ENCODE results near the gene PLD4.

Gene PLD4

GRCh38 chr14:104956290-104956890 is 31.7 kb downstream of the PLD4 start:
- FAIRE-seq (no peak), DNase-seq (ENCODE audit: insufficient read length, low spot score) (no peak)
- no peak for TF ChIP-seq POLR2A (IDR thresholded peaks at IDR 0.05; ENCODE audit: low read depth, low read length)

GRCh38 chr14:104957146-104958113 is 32.8 kb downstream of the PLD4 start:
- DNase-seq (ENCODE audit: insufficient read length, low spot score): no peak
- TF ChIP-seq POLR2A (IDR thresholded peaks at IDR 0.05; ENCODE audit: low read depth, low read length): no peak
- FAIRE-seq: no peak

- TF ChIP-seq POLR2A (IDR thresholded peaks at IDR 0.05; ENCODE audit: low read depth, low read length): no peak
- DNase-seq (ENCODE audit: insufficient read length, low spot score) (no peak), FAIRE-seq (no peak)
Measured at GRCh38 chr14:104964546-104964945, 39.9 kb downstream of the PLD4 start.

- TF ChIP-seq POLR2A (IDR thresholded peaks at IDR 0.05; ENCODE audit: low read depth, low read length): no peak
- DNase-seq (ENCODE audit: insufficient read length, low spot score) (no peak), FAIRE-seq (no peak)
Measured at GRCh38 chr14:104965561-104966231, 41.0 kb downstream of the PLD4 start.

GRCh38 chr14:104966261-104966865 is 41.7 kb downstream of the PLD4 start:
- FAIRE-seq (no peak), DNase-seq (ENCODE audit: insufficient read length, low spot score) (no peak)
- no peak for TF ChIP-seq POLR2A (IDR thresholded peaks at IDR 0.05; ENCODE audit: low read depth, low read length)

- DNase-seq (ENCODE audit: insufficient read length, low spot score) (no peak), FAIRE-seq (no peak)
- TF ChIP-seq POLR2A (IDR thresholded peaks at IDR 0.05; ENCODE audit: low read depth, low read length): no peak
Measured at GRCh38 chr14:104966981-104967385, 42.3 kb downstream of the PLD4 start.

GRCh38 chr14:104967386-104968152 is 42.9 kb downstream of the PLD4 start:
- FAIRE-seq (no peak), DNase-seq (ENCODE audit: insufficient read length, low spot score) (no peak)
- TF ChIP-seq POLR2A (IDR thresholded peaks at IDR 0.05; ENCODE audit: low read depth, low read length): no peak

GRCh38 chr14:104968153-104968527 is 43.5 kb downstream of the PLD4 start:
- FAIRE-seq (no peak), DNase-seq (ENCODE audit: insufficient read length, low spot score) (no peak)
- no peak for TF ChIP-seq POLR2A (IDR thresholded peaks at IDR 0.05; ENCODE audit: low read depth, low read length)

- no peak for FAIRE-seq
- no peak for TF ChIP-seq POLR2A (IDR thresholded peaks at IDR 0.05; ENCODE audit: low read depth, low read length)
- DNase-seq (ENCODE audit: insufficient read length, low spot score): no peak
Measured at GRCh38 chr14:104968541-104969401, 44.1 kb downstream of the PLD4 start.

GRCh38 chr14:104969741-104970230 is 45.1 kb downstream of the PLD4 start:
- FAIRE-seq (no peak), DNase-seq (ENCODE audit: insufficient read length, low spot score) (no peak)
- no peak for TF ChIP-seq POLR2A (IDR thresholded peaks at IDR 0.05; ENCODE audit: low read depth, low read length)

GRCh38 chr14:104970231-104971068 is 45.8 kb downstream of the PLD4 start:
- FAIRE-seq (peak; percentile 91), DNase-seq (ENCODE audit: insufficient read length, low spot score) (peak; percentile 86)
- peak; percentile 54; the same call in 1 of the 2 replicates for TF ChIP-seq POLR2A (IDR thresholded peaks at IDR 0.05; ENCODE audit: low read depth, low read length)
